Measurements from ENCODE around the gene LMNTD1. TPM values are rescaled to one million over a fixed set of nuclear protein-coding genes. Genes with fewer than 3 reads are reported as not detected.

LMNTD1 gene
- total RNA-seq, 2 experiments from 2014 or later = not detected

GRCh38 chr12:25521625-25522256 lies 31.3 kb downstream of the LMNTD1 start:
- H3K9me3 Mint-ChIP-seq = no peaks in the 10 kb centered on the region
- H3K27me3 Mint-ChIP-seq = no peaks in the 10 kb centered on the region
- H3K36me3 Mint-ChIP-seq = no peaks in the 10 kb centered on the region
- no peak overlapping the region for H3K27ac Mint-ChIP-seq
- H3K4me3 Mint-ChIP-seq = no peak overlapping the region
- DNase-seq = no peak
- H3K4me1 Mint-ChIP-seq = peaks cover 2% of the 10 kb centered on the region

- H3K27ac Mint-ChIP-seq = no peak overlapping the region
- H3K4me1 Mint-ChIP-seq = peaks cover 2% of the 10 kb centered on the region
- H3K9me3 Mint-ChIP-seq = no peaks in the 10 kb centered on the region
- H3K36me3 Mint-ChIP-seq = no peaks in the 10 kb centered on the region
- no peak overlapping the region for H3K4me3 Mint-ChIP-seq
- DNase-seq = no peak
- H3K27me3 Mint-ChIP-seq = no peaks in the 10 kb centered on the region
Measured at GRCh38 chr12:25518512-25518911, 34.6 kb downstream of the LMNTD1 start.

DNA sequence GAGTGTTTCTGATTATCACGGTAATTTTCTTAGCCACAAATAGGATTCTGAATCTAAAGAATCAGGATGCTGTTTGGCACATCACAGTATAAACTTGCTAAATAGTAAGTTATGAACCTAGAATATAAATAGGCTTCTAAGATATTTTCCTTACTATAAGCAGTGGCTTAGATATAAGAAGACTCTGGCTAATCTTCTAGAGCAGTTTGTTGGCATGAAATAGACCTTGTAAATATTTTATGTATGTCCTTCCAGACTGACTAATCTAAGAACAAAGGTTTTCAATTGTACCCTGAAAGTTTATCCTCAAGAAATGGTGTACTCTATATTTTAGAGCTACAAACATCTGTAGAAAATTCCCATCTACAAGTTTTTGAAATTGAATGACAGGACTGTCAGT lies 48.3 kb downstream of the LMNTD1 start:
- DNase-seq = no peak
- Mint-ChIP-seq H3K27ac (no peak overlapping the region), H3K4me3 (no peak overlapping the region), H3K9me3 (no peaks in the 10 kb centered on the region), H3K27me3 (no peaks in the 10 kb centered on the region), H3K36me3 (no peaks in the 10 kb centered on the region), H3K4me1 (no peaks in the 10 kb centered on the region)

- DNase-seq = no peak
- Mint-ChIP-seq H3K9me3 (no peaks in the 10 kb centered on the region), H3K4me1 (no peaks in the 10 kb centered on the region), H3K27ac (no peak overlapping the region), H3K36me3 (no peaks in the 10 kb centered on the region), H3K27me3 (no peaks in the 10 kb centered on the region), H3K4me3 (no peak overlapping the region)
Measured at GRCh38 chr12:25503666-25504065, 49.4 kb downstream of the LMNTD1 start.

DNA sequence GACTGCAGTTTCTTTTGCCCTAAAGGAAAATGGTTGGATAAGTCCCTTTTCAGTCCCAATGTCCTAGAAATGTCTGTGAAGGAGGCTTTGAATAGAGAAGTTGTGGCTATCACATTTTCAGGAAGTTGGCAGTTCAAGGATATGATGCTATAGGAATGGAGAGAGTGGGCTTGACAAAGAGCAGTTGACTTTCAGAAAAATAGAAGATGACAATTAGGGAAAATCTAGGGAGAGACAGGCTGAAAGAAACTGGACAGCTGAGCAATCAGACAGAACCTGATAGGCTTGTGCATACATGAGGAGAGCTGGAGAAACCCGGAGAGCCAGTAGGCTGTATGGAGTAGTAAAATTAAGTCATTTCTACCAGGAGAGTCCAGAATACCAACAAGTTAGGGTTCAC lies 50.5 kb downstream of the LMNTD1 start:
- no peaks in the 10 kb centered on the region for H3K36me3 Mint-ChIP-seq
- H3K9me3 Mint-ChIP-seq = no peaks in the 10 kb centered on the region
- H3K4me3 Mint-ChIP-seq = no peak overlapping the region
- no peaks in the 10 kb centered on the region for H3K27me3 Mint-ChIP-seq
- no peak overlapping the region for H3K27ac Mint-ChIP-seq
- no peak for DNase-seq
- H3K4me1 Mint-ChIP-seq = no peaks in the 10 kb centered on the region

GRCh38 chr12:25502118-25502517 lies 51.0 kb downstream of the LMNTD1 start:
- DNase-seq = no peak
- Mint-ChIP-seq H3K27ac (no peak overlapping the region), H3K36me3 (no peaks in the 10 kb centered on the region), H3K4me1 (no peaks in the 10 kb centered on the region), H3K9me3 (no peaks in the 10 kb centered on the region), H3K4me3 (no peak overlapping the region), H3K27me3 (no peaks in the 10 kb centered on the region)

- Mint-ChIP-seq H3K27ac (no peak overlapping the region), H3K4me1 (no peaks in the 10 kb centered on the region), H3K36me3 (no peaks in the 10 kb centered on the region), H3K9me3 (no peaks in the 10 kb centered on the region), H3K27me3 (no peaks in the 10 kb centered on the region), H3K4me3 (no peak overlapping the region)
- DNase-seq = no peak
Measured at GRCh38 chr12:25501549-25501948, 51.5 kb downstream of the LMNTD1 start.

- H3K36me3 Mint-ChIP-seq = no peaks in the 10 kb centered on the region
- H3K27me3 Mint-ChIP-seq = no peaks in the 10 kb centered on the region
- DNase-seq = no peak
- no peak overlapping the region for H3K4me3 Mint-ChIP-seq
- no peaks in the 10 kb centered on the region for H3K4me1 Mint-ChIP-seq
- no peak overlapping the region for H3K27ac Mint-ChIP-seq
- no peaks in the 10 kb centered on the region for H3K9me3 Mint-ChIP-seq
Measured at GRCh38 chr12:25500651-25501050, 52.4 kb downstream of the LMNTD1 start.

- Mint-ChIP-seq H3K4me1 (no peaks in the 10 kb centered on the region), H3K27ac (no peak overlapping the region), H3K9me3 (no peaks in the 10 kb centered on the region), H3K4me3 (no peak overlapping the region), H3K27me3 (no peaks in the 10 kb centered on the region), H3K36me3 (no peaks in the 10 kb centered on the region)
- DNase-seq = no peak
Measured at GRCh38 chr12:25497021-25497420, 56.1 kb downstream of the LMNTD1 start.

- H3K27ac Mint-ChIP-seq = no peak overlapping the region
- H3K9me3 Mint-ChIP-seq = no peaks in the 10 kb centered on the region
Measured at GRCh38 chr12:25496098-25496587, 56.9 kb downstream of the LMNTD1 start.

GRCh38 chr12:25495331-25496097 lies 57.6 kb downstream of the LMNTD1 start:
- H3K36me3 Mint-ChIP-seq = no peaks in the 10 kb centered on the region
- no peaks in the 10 kb centered on the region for H3K27me3 Mint-ChIP-seq
- H3K9me3 Mint-ChIP-seq = no peaks in the 10 kb centered on the region
- H3K4me3 Mint-ChIP-seq = no peak overlapping the region
- H3K27ac Mint-ChIP-seq = no peak overlapping the region
- no peaks in the 10 kb centered on the region for H3K4me1 Mint-ChIP-seq
- DNase-seq = no peak

More at GRCh38 chr12:25496098-25496587, 56.9 kb downstream of the LMNTD1 start:
- DNase-seq = no peak
- Mint-ChIP-seq H3K4me1 (no peaks in the 10 kb centered on the region), H3K27me3 (no peaks in the 10 kb centered on the region), H3K4me3 (no peak overlapping the region), H3K36me3 (no peaks in the 10 kb centered on the region)

GRCh38 chr12:25494926-25495325 lies 58.2 kb downstream of the LMNTD1 start:
- Mint-ChIP-seq H3K36me3 (no peaks in the 10 kb centered on the region), H3K27me3 (no peaks in the 10 kb centered on the region), H3K27ac (no peak overlapping the region), H3K4me1 (no peaks in the 10 kb centered on the region), H3K9me3 (no peaks in the 10 kb centered on the region), H3K4me3 (no peak overlapping the region)
- DNase-seq = no peak

DNA sequence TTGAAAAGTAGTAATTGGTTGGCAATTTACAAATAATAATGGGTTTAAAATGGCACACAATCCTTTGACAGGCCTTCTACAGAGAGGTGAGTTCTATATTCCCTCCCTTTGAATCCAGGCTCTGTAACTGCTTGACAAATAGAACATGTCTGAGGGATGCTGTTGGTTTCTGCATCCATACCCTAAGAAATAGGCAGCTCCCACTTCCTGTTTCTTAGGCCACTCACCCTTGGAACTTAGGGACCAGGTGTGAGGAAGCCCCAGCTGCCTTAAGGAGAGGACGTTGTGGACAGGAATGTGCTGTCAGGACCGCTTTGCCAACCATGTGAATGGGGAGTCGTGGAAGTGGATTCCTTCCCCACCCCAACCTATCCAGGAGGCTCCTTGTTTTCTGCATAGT lies 59.4 kb downstream of the LMNTD1 start:
- no peaks in the 10 kb centered on the region for H3K9me3 Mint-ChIP-seq
- no peaks in the 10 kb centered on the region for H3K4me1 Mint-ChIP-seq
- no peaks in the 10 kb centered on the region for H3K27me3 Mint-ChIP-seq
- H3K27ac Mint-ChIP-seq = no peak overlapping the region
- H3K4me3 Mint-ChIP-seq = no peak overlapping the region
- H3K36me3 Mint-ChIP-seq = no peaks in the 10 kb centered on the region
- no peak for DNase-seq

GRCh38 chr12:25491396-25492325 lies 61.4 kb downstream of the LMNTD1 start:
- H3K27me3 Mint-ChIP-seq = no peaks in the 10 kb centered on the region
- no peak for DNase-seq
- H3K9me3 Mint-ChIP-seq = no peaks in the 10 kb centered on the region
- H3K27ac Mint-ChIP-seq = no peak overlapping the region
- H3K4me1 Mint-ChIP-seq = no peaks in the 10 kb centered on the region
- H3K4me3 Mint-ChIP-seq = no peak overlapping the region
- peaks cover 2% of the 10 kb centered on the region for H3K36me3 Mint-ChIP-seq
